ENCODE data around the gene HMGXB4.

DNA sequence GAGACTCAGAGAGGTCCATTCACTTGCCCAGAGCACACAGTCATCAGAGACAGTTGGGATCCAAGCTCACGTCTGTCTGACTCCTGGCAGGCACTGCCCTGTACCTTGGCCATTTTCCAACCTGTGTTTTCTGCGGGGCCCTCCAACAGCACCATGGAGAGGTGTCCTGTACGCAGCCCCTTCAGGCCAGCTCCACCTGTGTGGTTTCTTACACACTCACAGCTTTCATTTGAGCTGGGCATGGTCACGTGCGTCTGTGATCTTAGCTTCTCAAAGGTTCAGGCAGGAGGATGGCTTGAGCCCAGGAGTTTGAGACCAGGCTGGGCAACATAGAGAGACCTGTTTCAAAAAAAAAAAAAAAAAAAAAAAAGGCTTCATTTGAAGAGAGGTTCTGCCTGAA is 66.8 kb downstream of the HMGXB4 start:
- TF ChIP-seq, protein P1, sequence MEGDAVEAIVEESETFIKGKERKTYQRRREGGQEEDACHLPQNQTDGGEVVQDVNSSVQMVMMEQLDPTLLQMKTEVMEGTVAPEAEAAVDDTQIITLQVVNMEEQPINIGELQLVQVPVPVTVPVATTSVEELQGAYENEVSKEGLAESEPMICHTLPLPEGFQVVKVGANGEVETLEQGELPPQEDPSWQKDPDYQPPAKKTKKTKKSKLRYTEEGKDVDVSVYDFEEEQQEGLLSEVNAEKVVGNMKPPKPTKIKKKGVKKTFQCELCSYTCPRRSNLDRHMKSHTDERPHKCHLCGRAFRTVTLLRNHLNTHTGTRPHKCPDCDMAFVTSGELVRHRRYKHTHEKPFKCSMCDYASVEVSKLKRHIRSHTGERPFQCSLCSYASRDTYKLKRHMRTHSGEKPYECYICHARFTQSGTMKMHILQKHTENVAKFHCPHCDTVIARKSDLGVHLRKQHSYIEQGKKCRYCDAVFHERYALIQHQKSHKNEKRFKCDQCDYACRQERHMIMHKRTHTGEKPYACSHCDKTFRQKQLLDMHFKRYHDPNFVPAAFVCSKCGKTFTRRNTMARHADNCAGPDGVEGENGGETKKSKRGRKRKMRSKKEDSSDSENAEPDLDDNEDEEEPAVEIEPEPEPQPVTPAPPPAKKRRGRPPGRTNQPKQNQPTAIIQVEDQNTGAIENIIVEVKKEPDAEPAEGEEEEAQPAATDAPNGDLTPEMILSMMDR (IDR thresholded peaks at IDR 0.05; ENCODE audit: insufficient read depth, low read length, poor library complexity, severe bottlenecking): no peak
- no peak for TF ChIP-seq EZH2phosphoT487 (conservative IDR thresholded peaks at IDR 0.05; ENCODE audit: low read length)
